ENCODE measurements around the gene ITPR1. TPM values are rescaled to one million over a fixed set of nuclear protein-coding genes. Genes with fewer than 3 reads are reported as not detected.

The ITPR1 gene
- total and polyA plus RNA-seq, 2 of the 4 experiments (the other 2 are of a cell fraction): 1.8 to 5.7 TPM

GRCh38 chr3:4589475-4590097 lies 96.4 kb downstream of the ITPR1 start:
- Histone ChIP-seq H3K4me2 (ENCODE audit: low read depth, low read length) (no peak overlapping the region), H3K4me1 (ENCODE audit: control insufficient read depth, insufficient read depth, low read length) (peaks cover 3% of the 10 kb centered on the region; the same call in 1 of the 2 replicates), H2BK5ac (ENCODE audit: low read depth, low read length, poor library complexity, severe bottlenecking) (no peak overlapping the region), H3K9ac (ENCODE audit: low read depth, low read length) (no peak overlapping the region), H2BK15ac (ENCODE audit: low read depth, low read length) (no peak overlapping the region), H3K56ac (ENCODE audit: extremely low read depth, insufficient read depth, low read length) (no peak overlapping the region), H4K5ac (ENCODE audit: low read depth, low read length) (no peak overlapping the region), H4K91ac (ENCODE audit: insufficient read depth, low read depth, low read length) (no peak overlapping the region), H2BK120ac (ENCODE audit: low read depth, low read length) (no peak overlapping the region), H2AK5ac (ENCODE audit: low read depth, low read length) (no peak overlapping the region), H3K23ac (ENCODE audit: low read depth, low read length) (no peak overlapping the region), H3K18ac (ENCODE audit: low read depth, low read length) (no peak overlapping the region), H3K27me3 (ENCODE audit: control insufficient read depth, insufficient read depth, low read length) (no peaks in the 10 kb centered on the region), H4K8ac (ENCODE audit: low read depth in 2 of 2, low read length in 2 of 2) (no peak overlapping the region), H3K14ac (replicated peaks; ENCODE audit: low read depth, low read length) (no peak overlapping the region), H3K4me3 (ENCODE audit: insufficient read depth, low read depth, low read length) (no peak overlapping the region), H4K20me1 (ENCODE audit: insufficient read depth, low read length) (no peaks in the 10 kb centered on the region), H3K79me1 (ENCODE audit: low read depth in 1 of 2, low read length in 2 of 2) (no peaks in the 10 kb centered on the region), H3K9me3 (ENCODE audit: control insufficient read depth, insufficient read depth, low read length) (no peaks in the 10 kb centered on the region), H2AFZ (replicated peaks; ENCODE audit: low read length, poor library complexity) (no peak overlapping the region), H3K9me1 (ENCODE audit: insufficient read depth, low read length) (no peaks in the 10 kb centered on the region), H2AK9ac (replicated peaks; ENCODE audit: low read depth, low read length, poor library complexity) (no peak overlapping the region), H2BK20ac (ENCODE audit: low read depth, low read length) (no peak overlapping the region), H3K27ac (ENCODE audit: insufficient read depth, low read length) (no peak overlapping the region), H3K4ac (ENCODE audit: low read depth, low read length) (no peak overlapping the region), H3K36me3 (ENCODE audit: control insufficient read depth, insufficient read depth, low read length) (no peaks in the 10 kb centered on the region)
- ATAC-seq (ENCODE audit: low read depth) (no peak), DNase-seq (no peak)
- ChIA-PET POLR2A (ENCODE audit: unreplicated experiment) (no interaction called here), CTCF (no interaction called here)
- dilution Hi-C loops (cut with HindIII; ENCODE audit: low sequenced_read_pairs, unreplicated experiment): no loop called here
- WGBS, 2 experiments (ENCODE audit: extremely low coverage in 2 of 2, insufficient read length in 1 of 2): no CpG with 5 or more reads among the region's 4 CpGs
- TF ChIP-seq RAD21 (IDR thresholded peaks at IDR 0.05; ENCODE audit: low read length) (no peak), NFE2L2 (IDR thresholded peaks at IDR 0.05; ENCODE audit: low read depth, low read length) (no peak), MAFK (IDR thresholded peaks at IDR 0.05; ENCODE audit: low read depth, low read length) (no peak), CTCF (conservative IDR thresholded peaks at IDR 0.05; ENCODE audit: low read depth, low read length) (no peak), USF2 (IDR thresholded peaks at IDR 0.05; ENCODE audit: low read depth, low read length) (no peak), SMC3 (IDR thresholded peaks at IDR 0.05; ENCODE audit: low read depth, low read length) (no peak), ELK1 (IDR thresholded peaks at IDR 0.05; ENCODE audit: borderline replicate concordance, low read depth, low read length) (no peak), MAZ (IDR thresholded peaks at IDR 0.05; ENCODE audit: borderline replicate concordance, low read depth, low read length) (no peak), POLR2A (IDR thresholded peaks at IDR 0.05; ENCODE audit: low read depth, low read length) (no peak), CHD1 (IDR thresholded peaks at IDR 0.05; ENCODE audit: low read depth, low read length) (no peak), FOS (IDR thresholded peaks at IDR 0.05; ENCODE audit: low read depth, low read length) (no peak), MXI1 (IDR thresholded peaks at IDR 0.05; ENCODE audit: borderline replicate concordance, low read depth, low read length) (no peak), RCOR1 (IDR thresholded peaks at IDR 0.05; ENCODE audit: insufficient replicate concordance, low read length) (no peak), CEBPB (IDR thresholded peaks at IDR 0.05; ENCODE audit: low read depth, low read length) (no peak), BHLHE40 (IDR thresholded peaks at IDR 0.05; ENCODE audit: low read depth, low read length) (no peak), RFX5 (IDR thresholded peaks at IDR 0.05; ENCODE audit: low read depth, low read length) (no peak)
- no TSS peak for BruUV-seq (replicated peaks)
- in situ Hi-C loops (cut with MboI; ENCODE audit: low sequenced_read_pairs): no loop called here
- intact Hi-C loops (cut with micrococcal nuclease): loop anchor here (5.0 kb wide), 1 partner anchor 43 kb away; no protein-coding TSS in a partner anchor
